Amygdala (tissue), 56 donors: ENCODE results near the gene STUM.
"Not testable (repeated sequence)": the region's sequence is repeated elsewhere in the genome, so short reads cannot be mapped to it uniquely, and the experiment has no call there.

Source experiments
- DNase-seq, 56 donors: peaks; one replicate each; lab custom pipeline; 2025; lab: John Stamatoyannopoulos, UW

Gene STUM

GRCh38 chr1:226548256-226549093 lies at the start of gene STUM:
TSS of gene STUM (plus strand) at chr1:226548764. CDS start at chr1:226548905, 141 bp downstream.
- DNase-seq: peak in 16 of 56 donors; percentile 21 to 70 (median 42)

DNA sequence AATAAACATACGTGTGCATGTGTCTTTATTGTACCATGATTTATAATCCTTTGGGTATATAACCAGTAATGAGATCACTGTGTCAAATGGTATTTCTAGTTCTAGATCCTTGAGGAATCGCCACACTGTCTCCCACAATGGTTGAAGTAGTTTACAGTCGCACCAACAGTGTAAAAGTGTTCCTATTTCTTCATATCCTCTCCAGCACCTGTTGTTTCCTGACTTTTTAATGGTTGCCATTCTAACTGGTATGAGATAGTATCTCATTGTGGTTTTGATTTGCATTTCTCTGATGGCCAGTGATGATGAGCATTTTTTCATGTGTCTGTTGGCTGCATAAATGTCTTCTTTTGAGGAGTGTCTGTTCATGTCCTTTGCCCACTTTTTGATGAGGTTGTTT lies 48.9 kb upstream of the STUM start:
- DNase-seq: not testable (repeated sequence)

- no peak for DNase-seq
These were observed 42.5 kb upstream of the STUM start for GRCh38 chr1:226506021-226506420.

DNA sequence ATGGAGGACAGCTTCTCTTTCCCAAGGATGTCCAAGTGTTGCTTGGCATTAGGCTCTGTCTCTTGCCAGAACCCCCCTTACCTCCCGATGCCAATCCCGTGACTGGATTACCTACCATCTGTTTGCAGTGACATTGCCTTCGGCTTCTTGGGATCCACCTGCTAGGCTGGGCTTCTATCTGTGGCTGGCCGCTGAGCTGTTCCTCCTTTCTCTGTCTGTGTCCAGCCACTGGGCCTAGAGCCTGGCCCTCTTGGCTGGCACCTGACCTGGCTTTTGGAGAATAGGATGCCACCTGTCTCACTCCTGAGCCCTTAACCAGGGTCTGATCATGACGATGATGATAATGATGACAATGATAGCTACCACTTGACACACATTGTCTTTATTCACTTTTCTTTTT lies 41.6 kb upstream of the STUM start:
- no peak for DNase-seq

- DNase-seq: no peak
These were observed 38.1 kb upstream of the STUM start for GRCh38 chr1:226510453-226510852.

DNA sequence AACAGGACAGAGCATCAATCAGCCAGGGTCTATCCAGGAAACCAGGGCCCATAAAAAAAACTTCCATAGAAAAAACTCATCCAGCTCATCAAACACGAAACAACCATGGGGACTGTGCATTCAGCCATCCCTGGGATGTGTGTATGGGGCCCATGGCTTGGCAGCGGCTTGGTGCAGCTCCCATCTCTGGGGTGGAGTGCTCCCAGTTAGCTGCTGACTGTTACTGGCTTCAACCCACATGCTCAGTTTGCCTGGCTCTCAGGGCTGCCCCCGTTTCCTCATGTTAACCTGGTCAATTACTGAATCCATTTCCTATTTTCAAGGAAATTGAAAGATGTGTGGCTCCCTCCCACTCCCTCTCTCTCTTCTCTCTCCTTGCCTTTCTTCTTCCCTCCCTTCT lies 37.3 kb upstream of the STUM start:
- no peak for DNase-seq

DNA sequence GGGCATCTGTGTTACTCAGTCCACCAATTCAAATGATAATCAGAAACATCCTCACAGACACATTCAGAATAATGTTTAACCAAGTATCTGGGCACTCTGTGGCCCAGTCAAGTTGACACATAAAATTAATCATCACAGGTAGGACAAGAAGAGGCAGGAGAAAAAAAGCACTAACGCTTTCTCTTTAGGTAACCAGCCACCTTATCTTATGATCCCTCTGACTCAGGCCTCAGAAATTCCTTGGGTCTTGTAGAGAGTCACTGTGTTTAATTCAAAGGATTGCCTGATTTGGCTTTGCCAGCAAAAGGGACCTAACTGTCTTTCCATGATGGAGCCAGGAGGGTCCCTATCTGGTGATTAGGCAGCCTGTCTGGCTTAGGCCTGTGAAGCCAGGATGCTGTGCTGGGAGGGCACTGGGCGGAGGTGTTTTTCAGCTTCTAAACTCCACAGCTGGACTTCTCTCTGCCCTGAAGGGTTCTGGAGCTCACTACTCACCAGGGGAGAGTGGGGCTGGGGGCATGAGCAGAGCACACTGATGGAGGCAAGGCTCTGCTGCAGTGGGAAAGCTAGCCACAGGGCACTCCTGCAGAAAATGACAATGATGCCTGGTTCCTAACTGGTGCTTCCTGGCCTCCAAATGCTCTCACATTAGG lies 36.4 kb upstream of the STUM start:
- DNase-seq: no peak

DNA sequence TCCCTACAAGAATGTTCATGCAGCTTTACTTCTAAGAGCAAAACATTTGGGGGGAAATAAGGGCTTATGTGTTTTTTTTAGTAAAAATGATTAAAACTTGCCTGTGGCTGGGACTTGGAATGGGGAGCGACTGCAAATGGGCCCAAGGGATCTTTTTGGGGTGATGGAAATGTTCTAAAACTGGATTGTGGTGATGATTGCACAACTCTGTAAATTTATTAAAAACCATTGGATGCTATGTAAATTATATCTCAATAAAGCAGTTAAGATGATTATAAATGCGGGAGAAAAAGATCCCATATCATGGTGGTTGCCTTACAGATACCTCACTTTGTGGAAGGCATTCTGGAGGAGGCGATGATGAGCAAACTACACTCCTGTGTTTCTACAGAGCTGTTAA lies 30.2 kb upstream of the STUM start:
- DNase-seq: no peak

DNA sequence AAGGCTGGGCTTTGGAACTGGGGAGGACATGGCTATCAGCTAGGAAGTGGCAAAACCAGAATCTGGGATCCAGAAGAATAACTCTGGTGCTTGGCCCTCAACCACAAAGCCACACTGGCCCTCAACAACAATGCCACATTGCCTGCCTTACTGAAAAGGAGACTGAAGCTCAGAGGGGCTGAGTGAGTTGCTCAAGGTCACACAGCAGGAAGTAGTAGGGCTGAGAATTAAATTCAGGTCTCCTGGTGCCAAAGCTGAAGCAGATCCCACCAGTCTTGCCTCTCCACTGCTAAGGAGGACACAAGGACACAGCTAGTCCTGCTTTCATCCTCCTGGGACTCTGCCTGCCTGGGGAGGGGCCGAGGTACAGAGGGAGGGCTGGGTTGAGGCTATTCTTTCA lies 29.4 kb upstream of the STUM start:
- DNase-seq: no peak

GRCh38 chr1:226519716-226520598 lies 28.6 kb upstream of the STUM start:
- no peak for DNase-seq

DNA sequence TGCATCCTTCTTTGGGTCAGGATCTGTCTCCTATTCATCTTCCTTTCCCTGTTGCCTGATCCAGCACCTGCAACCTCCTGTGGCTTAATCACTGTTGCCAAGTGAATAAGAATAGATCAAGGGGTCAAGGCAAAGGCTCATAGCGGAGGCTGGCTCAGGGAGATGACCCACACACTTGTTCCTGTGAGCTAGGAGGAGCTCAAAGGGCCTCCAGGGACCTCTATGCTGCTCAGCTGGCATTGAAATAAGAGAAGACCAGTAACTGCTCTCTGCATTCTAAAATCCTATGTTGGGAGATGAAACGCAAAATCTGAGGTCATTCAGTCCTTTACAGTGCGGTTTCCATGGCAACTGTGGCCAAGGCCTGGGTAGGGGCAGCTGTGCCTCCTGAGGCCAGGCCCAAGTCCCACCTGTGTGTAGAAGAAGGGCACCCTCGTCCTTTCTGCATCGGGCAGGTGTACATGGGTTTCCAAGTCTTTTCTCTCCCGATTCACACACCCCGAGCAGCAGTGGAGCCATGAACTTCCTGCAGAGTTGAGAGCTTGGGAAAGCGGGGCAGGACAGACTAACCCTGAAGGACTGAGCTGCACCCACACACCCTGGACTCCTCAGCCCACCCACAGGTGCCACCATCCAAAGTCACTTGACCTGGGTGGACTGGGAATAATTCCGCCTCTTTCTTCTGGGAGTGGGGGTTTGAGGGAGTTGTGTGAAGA lies 27.8 kb upstream of the STUM start:
- no peak for DNase-seq

GRCh38 chr1:226523646-226524406 lies 24.7 kb upstream of the STUM start:
- DNase-seq: no peak

- DNase-seq: no peak
These were observed 24.0 kb upstream of the STUM start for GRCh38 chr1:226524547-226524946.

DNA sequence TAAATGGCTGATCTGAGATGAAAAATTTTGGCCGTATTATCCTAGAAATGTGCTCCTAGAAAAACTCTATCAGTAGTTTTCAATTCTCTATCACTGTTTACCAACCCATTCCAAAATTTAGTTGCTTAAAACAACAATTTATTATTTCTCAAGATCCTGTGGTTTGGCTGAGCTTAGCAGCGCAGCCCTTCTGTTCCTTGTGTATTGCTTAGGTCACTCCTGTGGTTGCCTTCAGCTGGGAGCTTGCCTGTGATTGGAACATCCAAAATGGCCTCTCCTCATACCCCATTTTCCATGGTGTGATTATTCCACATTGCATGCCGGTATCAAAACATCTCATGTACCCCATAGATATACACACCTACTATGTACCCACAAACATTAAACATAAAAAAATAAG lies 22.8 kb upstream of the STUM start:
- DNase-seq: no peak

DNA sequence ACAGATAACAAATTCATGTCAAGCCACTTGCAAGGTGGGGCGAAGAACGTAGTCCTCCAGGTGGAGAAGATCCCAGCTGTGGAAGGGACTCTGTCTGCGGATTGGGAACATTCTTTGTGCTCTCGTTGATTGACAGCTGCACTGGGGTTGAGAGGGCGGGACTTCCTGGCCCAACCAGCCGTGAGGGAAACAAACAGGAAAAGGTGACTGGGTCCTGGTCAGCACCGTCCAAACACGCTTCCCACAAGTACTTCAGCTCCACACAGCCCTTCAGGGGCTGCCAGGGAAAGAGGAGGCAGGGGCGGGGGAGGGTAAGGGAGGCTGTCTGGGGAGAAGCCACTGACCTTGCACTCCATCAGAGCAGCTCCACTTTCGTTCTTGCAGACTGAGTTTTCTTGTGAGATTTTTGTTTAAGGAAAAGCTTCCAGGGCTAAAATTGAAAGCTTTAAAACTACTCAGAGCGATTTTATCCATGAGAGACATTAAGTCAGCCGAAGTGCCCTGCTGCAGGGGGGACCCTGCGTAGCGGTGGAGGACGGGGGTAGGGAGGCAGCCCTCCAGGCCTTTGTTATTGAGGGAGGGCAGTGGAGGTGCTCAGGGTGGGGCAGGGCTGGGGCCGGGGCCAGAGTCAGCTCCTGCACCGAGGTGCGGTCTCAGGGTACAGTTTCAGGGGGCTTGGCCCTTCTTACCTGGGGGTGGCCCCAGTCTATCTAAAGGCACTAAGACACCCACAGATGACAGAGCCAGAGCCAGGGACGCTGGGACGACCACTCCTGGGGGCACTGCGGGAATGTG lies 21.6 kb upstream of the STUM start:
- no peak for DNase-seq

GRCh38 chr1:226529891-226530290 lies 18.7 kb upstream of the STUM start:
- no peak for DNase-seq

DNA sequence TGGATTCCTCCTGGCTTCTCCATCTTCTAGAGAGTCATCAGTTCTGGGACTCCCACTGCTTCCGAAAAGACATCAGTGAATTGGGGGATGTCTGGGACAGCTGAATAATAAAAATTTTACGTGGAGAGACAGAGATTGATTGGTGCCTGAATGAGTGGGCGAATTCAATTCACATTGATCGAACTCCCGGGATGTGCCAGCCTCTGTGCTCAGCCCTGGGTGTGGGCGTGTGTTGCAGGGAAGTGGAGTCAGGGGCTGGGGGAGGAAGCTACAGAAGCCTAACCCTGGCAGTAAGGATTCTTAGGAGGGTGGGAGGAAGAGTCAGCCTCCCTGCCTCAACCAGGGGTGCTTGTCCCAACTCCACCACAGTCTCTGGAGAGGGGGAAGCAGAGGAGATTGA lies 18.0 kb upstream of the STUM start:
- no peak for DNase-seq

DNA sequence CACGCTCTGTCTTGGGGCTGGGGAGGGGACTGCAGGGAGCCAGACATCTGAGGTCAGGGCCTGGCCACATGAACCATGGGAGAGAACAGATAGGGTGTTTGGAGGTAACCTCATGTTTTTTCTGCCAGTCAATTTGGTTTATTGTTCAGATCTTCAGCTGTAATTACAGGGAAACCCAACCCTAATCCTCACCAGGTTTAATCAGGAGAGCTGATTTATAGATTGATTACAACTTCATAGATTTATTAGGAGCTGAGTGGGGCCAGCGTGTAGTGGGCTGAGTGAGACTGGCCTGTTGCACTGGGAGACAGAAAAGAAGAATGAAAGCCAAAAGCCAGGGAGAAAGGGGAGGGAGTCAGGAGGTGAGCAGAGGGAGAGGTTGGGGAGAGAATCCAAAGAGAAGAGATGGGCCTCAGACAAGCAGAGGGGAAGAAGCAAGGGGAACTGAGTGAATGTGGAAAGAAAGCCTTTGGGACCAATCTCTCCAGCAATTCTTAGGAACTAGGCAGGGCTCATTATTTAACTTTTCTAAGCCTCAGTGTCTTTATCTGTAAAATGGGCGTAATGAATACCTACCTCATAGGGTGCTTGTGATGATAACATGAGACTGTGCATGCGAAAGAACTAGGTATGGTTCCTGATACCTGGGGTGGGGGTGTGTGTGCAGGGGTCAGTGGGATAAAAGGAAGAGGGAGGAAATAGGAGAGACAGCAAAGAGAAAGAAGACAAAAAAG lies 17.0 kb upstream of the STUM start:
- DNase-seq: no peak
